Endodermal cell (in vitro differentiated cells): Measurements from ENCODE around the gene TFG. TPM values are rescaled to one million over a fixed set of nuclear protein-coding genes. Genes with fewer than 3 reads are reported as not detected.

Source experiments
- DNase-seq: peaks from one replicate; pipeline ENCODE4 v3.0.0-alpha.2; 2017
- H3K27ac ChIP-seq: 2 replicates; pipeline ENCODE4 v1.5.1; 2013; ENCODE audit warnings: mild to moderate bottlenecking, low read depth, low read length, moderate library complexity
- H3K27me3 ChIP-seq: 2 replicates; pipeline ENCODE4 v1.6.1; 2013; ENCODE audit warnings: mild to moderate bottlenecking, low read length, moderate library complexity; ENCODE audit not compliant: insufficient read depth, control insufficient read depth, poor library complexity, severe bottlenecking
- H3K36me3 ChIP-seq: 2 replicates; pipeline ENCODE4 v1.7.0; 2013; ENCODE audit warnings: mild to moderate bottlenecking, low read length, moderate library complexity; ENCODE audit not compliant: control insufficient read depth, insufficient read depth
- H3K4me1 ChIP-seq: one replicate; pipeline ENCODE4 v1.7.0; 2013; ENCODE audit warnings: low read length; ENCODE audit not compliant: control insufficient read depth, insufficient read depth
- H3K4me3 ChIP-seq: 2 replicates; pipeline ENCODE4 v1.5.1; 2013; ENCODE audit warnings: mild to moderate bottlenecking, low read length, moderate library complexity
- H3K9ac ChIP-seq: 2 replicates; pipeline ENCODE4 v1.6.1; 2013; ENCODE audit warnings: mild to moderate bottlenecking, low read length, moderate library complexity; ENCODE audit not compliant: poor library complexity, severe bottlenecking; ENCODE audit errors: extremely low read depth
- H3K9me3 ChIP-seq: 2 replicates; pipeline ENCODE4 v1.6.1; 2013; ENCODE audit warnings: mild to moderate bottlenecking, low read length, moderate library complexity; ENCODE audit not compliant: control insufficient read depth
- H3K27ac Mint-ChIP-seq: 2 replicates; pipeline ENCODE4 v1.8.0; 2020; ENCODE audit warnings: mixed read lengths
- H3K27me3 Mint-ChIP-seq: 2 replicates; pipeline ENCODE4 v1.8.0; 2021; ENCODE audit warnings: mild to moderate bottlenecking, mixed read lengths; ENCODE audit not compliant: insufficient read depth
- H3K36me3 Mint-ChIP-seq: 2 replicates; pipeline ENCODE4 v1.8.0; 2020; ENCODE audit warnings: low read depth, mixed read lengths
- H3K4me1 Mint-ChIP-seq: 2 replicates; pipeline ENCODE4 v1.8.0; 2020; ENCODE audit warnings: mixed read lengths
- H3K4me3 Mint-ChIP-seq: 2 replicates; pipeline ENCODE4 v1.8.0; 2020; ENCODE audit warnings: mild to moderate bottlenecking, moderate library complexity, mixed read lengths
- H3K9me3 Mint-ChIP-seq: 2 replicates; pipeline ENCODE4 v1.8.0; 2020; ENCODE audit warnings: mild to moderate bottlenecking, mixed read lengths
- WGBS, 2 experiments: methylation state at CpG; one replicate each; pipeline versions ENCODE4 v1.1.5 to v1.1.7; 2013; ENCODE audit warnings: missing lambda C conversion rate in 2 of 2, mixed read lengths in 1 of 2; ENCODE audit not compliant: insufficient coverage in 1 of 2, insufficient read length in 1 of 2; 5-methylcytosine and 5-hydroxymethylcytosine counted together
- total RNA-seq, 2 donors: library from RNA; stranded (reverse); fragmentation: NEBNext Ultra II Directional in 1 of 2; extraction: Animal tissue kit (Norgen Biotek cat#: 25700) in 1 of 2; gene quantifications; 2 replicates in 1 of 2; 3 replicates in 1 of 2; pipeline ENCODE4 v1.2.1, GENCODE V29; 2021
- TF ChIP-seq, protein P1 (sequence below): fragments of 200-600 bp; sonication (generic); conservative IDR thresholded peaks from 2 replicates; pipeline ENCODE4 v1.5.0; 2021; ENCODE audit warnings: antibody characterized with exemption, mild to moderate bottlenecking

The TFG gene
- total RNA-seq, 2 donors from 2014 or later = 102 to 137 TPM

DNA sequence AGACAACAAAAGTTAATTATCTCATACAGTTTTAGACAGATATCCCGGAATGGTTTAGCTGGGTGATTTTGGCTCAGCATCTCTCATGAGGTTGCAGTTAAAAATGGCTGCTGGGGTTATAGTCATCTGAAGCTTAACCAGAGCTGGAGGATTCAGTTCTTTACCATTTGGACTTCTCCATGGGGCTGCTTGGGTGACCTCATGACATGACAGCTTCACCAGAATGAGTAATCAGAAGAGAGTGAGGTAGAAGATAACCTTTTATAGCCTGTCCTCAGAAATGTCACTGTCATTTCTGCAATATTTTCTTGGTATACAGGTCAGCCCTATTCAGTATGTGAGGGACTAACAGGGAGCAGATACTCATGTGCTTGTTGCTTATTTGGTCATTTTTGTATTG is 30.9 kb downstream of the TFG start:
- Histone ChIP-seq H3K4me1 (peaks cover 17% of the 10 kb centered on the region), H3K9ac (no peak overlapping the region), H3K9me3 (no peaks in the 10 kb centered on the region), H3K27ac (no peak overlapping the region), H3K27me3 (no peaks in the 10 kb centered on the region), H3K36me3 (peaks cover 76% of the 10 kb centered on the region), H3K4me3 (no peak overlapping the region)
- H3K9me3 Mint-ChIP-seq = no peaks in the 10 kb centered on the region
- 79 to 83% methylated on average over 1 of the region's 1 CpG for WGBS, 2 experiments
- no peak for DNase-seq
- peaks cover 21% of the 10 kb centered on the region for H3K4me1 Mint-ChIP-seq
- H3K4me3 Mint-ChIP-seq = no peak overlapping the region
- TF ChIP-seq, protein P1, sequence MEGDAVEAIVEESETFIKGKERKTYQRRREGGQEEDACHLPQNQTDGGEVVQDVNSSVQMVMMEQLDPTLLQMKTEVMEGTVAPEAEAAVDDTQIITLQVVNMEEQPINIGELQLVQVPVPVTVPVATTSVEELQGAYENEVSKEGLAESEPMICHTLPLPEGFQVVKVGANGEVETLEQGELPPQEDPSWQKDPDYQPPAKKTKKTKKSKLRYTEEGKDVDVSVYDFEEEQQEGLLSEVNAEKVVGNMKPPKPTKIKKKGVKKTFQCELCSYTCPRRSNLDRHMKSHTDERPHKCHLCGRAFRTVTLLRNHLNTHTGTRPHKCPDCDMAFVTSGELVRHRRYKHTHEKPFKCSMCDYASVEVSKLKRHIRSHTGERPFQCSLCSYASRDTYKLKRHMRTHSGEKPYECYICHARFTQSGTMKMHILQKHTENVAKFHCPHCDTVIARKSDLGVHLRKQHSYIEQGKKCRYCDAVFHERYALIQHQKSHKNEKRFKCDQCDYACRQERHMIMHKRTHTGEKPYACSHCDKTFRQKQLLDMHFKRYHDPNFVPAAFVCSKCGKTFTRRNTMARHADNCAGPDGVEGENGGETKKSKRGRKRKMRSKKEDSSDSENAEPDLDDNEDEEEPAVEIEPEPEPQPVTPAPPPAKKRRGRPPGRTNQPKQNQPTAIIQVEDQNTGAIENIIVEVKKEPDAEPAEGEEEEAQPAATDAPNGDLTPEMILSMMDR = no peak
- no peaks in the 10 kb centered on the region for H3K27me3 Mint-ChIP-seq
- peaks cover 45% of the 10 kb centered on the region for H3K36me3 Mint-ChIP-seq
- H3K27ac Mint-ChIP-seq = no peak overlapping the region

DNA sequence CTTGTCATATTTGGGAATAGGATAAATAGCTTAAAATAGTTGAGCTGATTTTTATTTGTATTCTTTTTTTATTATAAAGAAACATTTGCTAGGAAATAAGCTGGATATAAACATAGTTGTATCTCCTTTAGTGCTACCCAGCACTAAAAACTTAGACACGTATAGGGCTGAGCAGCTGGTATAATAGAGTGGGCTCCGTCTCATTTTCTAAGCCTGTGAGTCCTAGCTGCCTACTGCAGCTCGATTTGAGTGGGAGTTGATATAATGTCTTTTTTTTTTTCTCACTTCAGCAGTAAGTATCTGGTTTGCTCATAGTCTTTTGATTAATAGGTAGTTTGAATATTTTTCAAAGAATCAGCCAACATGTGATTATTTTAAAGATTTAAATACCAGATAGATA is 34.2 kb downstream of the TFG start:
- DNase-seq = no peak
- Mint-ChIP-seq H3K4me1 (peaks cover 3% of the 10 kb centered on the region), H3K4me3 (no peak overlapping the region), H3K36me3 (peaks cover 61% of the 10 kb centered on the region), H3K9me3 (no peaks in the 10 kb centered on the region), H3K27ac (no peak overlapping the region), H3K27me3 (no peaks in the 10 kb centered on the region)
- H3K9ac ChIP-seq = no peak overlapping the region
- TF ChIP-seq, protein P1 = no peak
- no peaks in the 10 kb centered on the region for H3K9me3 ChIP-seq
- H3K27me3 ChIP-seq = no peaks in the 10 kb centered on the region
- H3K4me3 ChIP-seq = no peak overlapping the region
- 91% methylated on average over 3 of the region's 3 CpGs; no CpG with 5 or more reads in 1 of the 2 experiments for WGBS, 2 experiments
- peaks cover 8% of the 10 kb centered on the region for H3K4me1 ChIP-seq
- no peak overlapping the region for H3K27ac ChIP-seq
- peaks cover 93% of the 10 kb centered on the region for H3K36me3 ChIP-seq

DNA sequence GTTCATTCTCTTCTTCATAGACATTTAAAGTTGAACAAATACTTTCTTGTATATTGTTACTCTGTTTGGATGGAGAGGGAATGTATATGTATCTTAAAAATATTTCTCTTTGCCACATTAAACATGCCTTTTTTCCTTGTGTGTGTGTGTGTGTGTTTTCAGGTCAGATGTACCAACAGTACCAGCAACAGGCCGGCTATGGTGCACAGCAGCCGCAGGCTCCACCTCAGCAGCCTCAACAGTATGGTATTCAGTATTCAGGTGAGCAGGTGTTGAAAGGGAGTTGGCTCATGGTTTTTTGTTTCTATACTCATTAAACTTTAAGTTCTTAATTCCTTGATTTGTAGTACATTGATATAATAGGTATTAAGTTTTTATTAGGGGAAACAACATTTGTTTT is 35.4 kb downstream of the TFG start:
- H3K27ac Mint-ChIP-seq = no peak overlapping the region
- 94% methylated on average over 2 of the region's 2 CpGs; no CpG with 5 or more reads in 1 of the 2 experiments for WGBS, 2 experiments
- Histone ChIP-seq H3K4me1 (no peaks in the 10 kb centered on the region), H3K27me3 (no peaks in the 10 kb centered on the region), H3K36me3 (peaks cover 93% of the 10 kb centered on the region), H3K9me3 (no peaks in the 10 kb centered on the region), H3K4me3 (no peak overlapping the region), H3K9ac (no peak overlapping the region), H3K27ac (no peak overlapping the region)
- H3K27me3 Mint-ChIP-seq = no peaks in the 10 kb centered on the region
- H3K9me3 Mint-ChIP-seq = no peaks in the 10 kb centered on the region
- peaks cover 60% of the 10 kb centered on the region for H3K36me3 Mint-ChIP-seq
- no peak for DNase-seq
- H3K4me1 Mint-ChIP-seq = peaks cover 2% of the 10 kb centered on the region
- TF ChIP-seq, protein P1 = no peak
- no peak overlapping the region for H3K4me3 Mint-ChIP-seq
